ENCODE data around the gene PREB. TPM values are rescaled to one million over a fixed set of nuclear protein-coding genes. Genes with fewer than 3 reads are reported as not detected.
A peak's percentile ranks its signal among the peaks of the same experiment; 100 is the strongest.
"Not testable (repeated sequence)": the region's sequence is repeated elsewhere in the genome, so short reads cannot be mapped to it uniquely, and the experiment has no call there.

PREB gene
- total RNA-seq, 2 experiments from 2014 or later: 12.3 to 12.6 TPM

DNA sequence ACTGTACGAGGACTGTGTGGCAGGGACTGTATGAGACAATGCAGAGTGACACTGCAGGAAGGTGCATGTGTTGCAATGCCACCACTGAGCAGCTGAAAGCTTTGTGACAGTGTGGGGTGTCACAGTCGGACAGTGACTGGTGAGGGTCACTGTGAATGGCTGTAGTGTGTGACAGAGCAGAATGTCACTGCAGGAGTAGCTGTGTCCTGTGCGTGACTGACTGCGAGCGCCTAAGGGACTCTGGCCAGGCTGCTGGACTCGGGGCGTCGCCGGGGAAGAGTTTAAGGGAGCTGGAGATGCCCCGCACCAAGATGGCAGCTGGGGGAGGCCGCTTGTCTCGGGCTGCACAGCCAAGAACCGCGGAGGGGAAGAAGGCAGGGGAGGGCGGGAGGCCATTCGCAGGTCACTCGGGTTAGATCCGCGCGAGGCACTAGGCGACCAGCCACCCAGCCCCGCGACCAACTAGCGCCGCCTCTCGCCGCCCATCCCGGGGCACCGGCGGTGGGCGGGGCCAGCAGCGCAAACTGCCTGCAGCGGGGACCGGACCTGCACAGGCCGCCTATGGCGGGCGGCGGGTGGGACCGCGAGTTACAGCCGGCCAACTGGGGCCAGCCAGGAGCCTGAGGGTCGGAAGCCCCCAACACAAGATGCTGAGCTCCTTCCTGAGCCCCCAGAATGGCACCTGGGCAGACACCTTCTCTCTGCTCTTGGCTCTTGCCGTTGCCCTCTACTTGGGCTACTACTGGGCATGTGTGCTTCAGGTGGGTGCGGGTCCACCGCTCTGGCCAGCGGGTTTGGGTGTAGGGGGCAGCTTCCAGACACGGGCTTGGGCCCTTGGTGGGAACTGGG lies 10.9 kb downstream of the PREB start, which contains the start of gene ABHD1:
TSS of gene ABHD1 (plus strand) at position 514 of the 849 bp plus-strand sequence. CDS start at position 648, 134 bp downstream.
- peak within 1 kb of the TSS; percentile 81 for H3K27ac Mint-ChIP-seq
- Histone ChIP-seq H3K4me1 (ENCODE audit: insufficient read depth, low read length) (peaks cover 22% of the 10 kb centered on the region), H3K4me3 (ENCODE audit: low read length) (peak within 1 kb of the TSS; percentile 78), H3K27ac (ENCODE audit: low read depth in 1 of 2, low read length in 2 of 2) (peak within 1 kb of the TSS in 1 of 2 donors; percentile 52), H3K9me3 (ENCODE audit: control insufficient read depth in 1 of 2, insufficient read depth in 1 of 2, low read length in 2 of 2) (peaks cover 0 to under 1% of the 10 kb centered on the region in 2 experiments), H3K36me3 (ENCODE audit: insufficient read depth, low read length) (no peaks in the 10 kb centered on the region), H3K27me3 (ENCODE audit: control insufficient read depth in 1 of 2, insufficient read depth in 2 of 2, low read length in 2 of 2) (peaks cover 1 to 6% of the 10 kb centered on the region in 2 experiments)
- ChIA-PET CTCF (interaction anchor here (1.5 to 1.9 kb wide), 3 partner anchors 10 to 42 kb away, joined by 5 to 8 read pairs (median 5); partner anchors contain the start of gene PREB), POLR2A (interaction anchor here (0.6 to 3.0 kb wide), 10 partner anchors 8 to 180 kb away, joined by 3 to 56 read pairs (median 6); partner anchors contain the start of genes AGBL5, OST4 and PREB)
- DNase-seq: peak; percentile 23 to 86 (median 58)
- ATAC-seq (ENCODE audit: poor library complexity): peak; percentile 79
- no peaks in the 10 kb centered on the region for H3K9me3 Mint-ChIP-seq
- peaks cover 18% of the 10 kb centered on the region for H3K4me1 Mint-ChIP-seq (ENCODE audit: low read depth)
- TF ChIP-seq, protein P1, sequence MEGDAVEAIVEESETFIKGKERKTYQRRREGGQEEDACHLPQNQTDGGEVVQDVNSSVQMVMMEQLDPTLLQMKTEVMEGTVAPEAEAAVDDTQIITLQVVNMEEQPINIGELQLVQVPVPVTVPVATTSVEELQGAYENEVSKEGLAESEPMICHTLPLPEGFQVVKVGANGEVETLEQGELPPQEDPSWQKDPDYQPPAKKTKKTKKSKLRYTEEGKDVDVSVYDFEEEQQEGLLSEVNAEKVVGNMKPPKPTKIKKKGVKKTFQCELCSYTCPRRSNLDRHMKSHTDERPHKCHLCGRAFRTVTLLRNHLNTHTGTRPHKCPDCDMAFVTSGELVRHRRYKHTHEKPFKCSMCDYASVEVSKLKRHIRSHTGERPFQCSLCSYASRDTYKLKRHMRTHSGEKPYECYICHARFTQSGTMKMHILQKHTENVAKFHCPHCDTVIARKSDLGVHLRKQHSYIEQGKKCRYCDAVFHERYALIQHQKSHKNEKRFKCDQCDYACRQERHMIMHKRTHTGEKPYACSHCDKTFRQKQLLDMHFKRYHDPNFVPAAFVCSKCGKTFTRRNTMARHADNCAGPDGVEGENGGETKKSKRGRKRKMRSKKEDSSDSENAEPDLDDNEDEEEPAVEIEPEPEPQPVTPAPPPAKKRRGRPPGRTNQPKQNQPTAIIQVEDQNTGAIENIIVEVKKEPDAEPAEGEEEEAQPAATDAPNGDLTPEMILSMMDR (IDR thresholded peaks at IDR 0.05): no peak
- H3K27me3 Mint-ChIP-seq: peaks cover 19% of the 10 kb centered on the region
- peak within 1 kb of the TSS; percentile 92 for H3K4me3 Mint-ChIP-seq
- no peaks in the 10 kb centered on the region for H3K36me3 Mint-ChIP-seq (ENCODE audit: low read depth)
- intact Hi-C loops (cut with DNase I, micrococcal nuclease): loop anchor here (1.0 kb wide), 1 partner anchor 11 kb away; the partner anchor contains the start of gene PREB (in 2 of the 2)

DNA sequence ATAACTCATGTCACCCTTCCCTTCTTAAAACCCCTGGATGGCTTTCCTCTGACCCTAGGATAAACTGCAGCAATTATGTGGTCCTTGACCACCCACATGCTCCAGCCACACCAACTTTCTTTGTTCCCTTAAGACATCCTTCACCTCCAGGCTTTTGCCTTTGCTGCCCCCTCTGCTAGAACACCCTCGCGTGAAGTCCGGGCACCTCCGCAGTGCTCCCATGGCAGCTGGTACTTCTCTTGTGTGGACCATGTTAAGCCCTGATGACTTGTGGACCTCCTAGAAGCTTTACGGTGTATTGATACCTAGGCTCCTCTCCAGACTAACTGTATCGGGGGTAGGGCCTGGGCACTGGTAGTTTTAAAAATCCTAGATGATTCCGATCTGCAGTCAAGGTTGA lies 11.6 kb downstream of the PREB start:
- H3K9me3 Mint-ChIP-seq: no peaks in the 10 kb centered on the region
- peak overlapping the region; percentile 92 for H3K4me3 Mint-ChIP-seq
- Histone ChIP-seq H3K36me3 (ENCODE audit: insufficient read depth, low read length) (no peaks in the 10 kb centered on the region), H3K4me1 (ENCODE audit: insufficient read depth, low read length) (peaks cover 26% of the 10 kb centered on the region), H3K27me3 (ENCODE audit: control insufficient read depth in 1 of 2, insufficient read depth in 2 of 2, low read length in 2 of 2) (peaks cover 9 to 13% of the 10 kb centered on the region in 2 experiments), H3K27ac (ENCODE audit: low read depth in 1 of 2, low read length in 2 of 2) (no peak overlapping the region), H3K4me3 (ENCODE audit: low read length) (peak overlapping the region; percentile 78), H3K9me3 (ENCODE audit: control insufficient read depth in 1 of 2, insufficient read depth in 1 of 2, low read length in 2 of 2) (peaks cover 0 to 4% of the 10 kb centered on the region in 2 experiments)
- no peaks in the 10 kb centered on the region for H3K36me3 Mint-ChIP-seq (ENCODE audit: low read depth)
- intact Hi-C loops (cut with DNase I, micrococcal nuclease): loop anchor here (1.0 kb wide), 1 partner anchor 12 kb away; the partner anchor contains the start of gene PREB (in 2 of the 2)
- peaks cover 24% of the 10 kb centered on the region for H3K27me3 Mint-ChIP-seq
- H3K27ac Mint-ChIP-seq: peak overlapping the region; percentile 81
- TF ChIP-seq, protein P1 (IDR thresholded peaks at IDR 0.05): no peak
- no peak for DNase-seq
- ChIA-PET POLR2A (interaction anchor here (1.0 to 3.0 kb wide), 7 partner anchors 12 to 181 kb away, joined by 3 to 56 read pairs (median 6); partner anchors contain the start of genes AGBL5, OST4 and PREB), CTCF (interaction anchor here (1.5 kb wide), 1 partner anchor 11 kb away, joined by 8 read pairs; the partner anchor contains the start of gene PREB)
- no peak for ATAC-seq (ENCODE audit: poor library complexity)
- peaks cover 18% of the 10 kb centered on the region for H3K4me1 Mint-ChIP-seq (ENCODE audit: low read depth)

DNA sequence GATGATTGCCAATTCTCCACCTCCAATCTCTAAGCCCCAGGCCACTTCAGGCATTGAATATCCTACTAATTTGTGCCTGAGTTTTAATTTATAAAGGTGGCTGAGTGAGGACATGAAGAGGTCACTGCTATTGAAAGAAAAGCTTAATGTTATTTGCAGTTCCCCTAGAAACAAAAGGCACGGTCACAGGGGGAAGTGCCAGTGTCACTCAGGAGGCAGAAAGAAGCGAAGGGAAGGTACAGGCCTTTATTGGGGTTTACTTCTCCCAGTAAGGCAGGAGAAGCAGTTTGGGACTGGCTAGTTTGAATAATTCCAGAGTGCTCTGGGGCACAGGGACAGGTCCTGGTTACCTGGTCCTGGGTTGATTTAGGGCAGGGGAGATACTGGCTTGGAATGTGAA lies 12.5 kb downstream of the PREB start:
- DNase-seq (no peak), ATAC-seq (ENCODE audit: poor library complexity) (no peak)
- Histone ChIP-seq H3K36me3 (ENCODE audit: insufficient read depth, low read length) (no peaks in the 10 kb centered on the region), H3K9me3 (ENCODE audit: control insufficient read depth in 1 of 2, insufficient read depth in 1 of 2, low read length in 2 of 2) (peaks cover 0 to 4% of the 10 kb centered on the region in 2 experiments), H3K4me1 (ENCODE audit: insufficient read depth, low read length) (peaks cover 26% of the 10 kb centered on the region), H3K27ac (ENCODE audit: low read depth in 1 of 2, low read length in 2 of 2) (no peak overlapping the region), H3K27me3 (ENCODE audit: control insufficient read depth in 1 of 2, insufficient read depth in 2 of 2, low read length in 2 of 2) (peaks cover 13 to 14% of the 10 kb centered on the region in 2 experiments), H3K4me3 (ENCODE audit: low read length) (no peak overlapping the region)
- Mint-ChIP-seq H3K9me3 (no peaks in the 10 kb centered on the region), H3K36me3 (ENCODE audit: low read depth) (no peaks in the 10 kb centered on the region), H3K4me1 (ENCODE audit: low read depth) (peaks cover 18% of the 10 kb centered on the region), H3K27ac (no peak overlapping the region), H3K4me3 (peak overlapping the region; percentile 46), H3K27me3 (peaks cover 31% of the 10 kb centered on the region)
- TF ChIP-seq, protein P1 (IDR thresholded peaks at IDR 0.05): no peak
- ChIA-PET CTCF (no interaction called here), POLR2A (no interaction called here)
- intact Hi-C loops (cut with DNase I, micrococcal nuclease): no loop called here

DNA sequence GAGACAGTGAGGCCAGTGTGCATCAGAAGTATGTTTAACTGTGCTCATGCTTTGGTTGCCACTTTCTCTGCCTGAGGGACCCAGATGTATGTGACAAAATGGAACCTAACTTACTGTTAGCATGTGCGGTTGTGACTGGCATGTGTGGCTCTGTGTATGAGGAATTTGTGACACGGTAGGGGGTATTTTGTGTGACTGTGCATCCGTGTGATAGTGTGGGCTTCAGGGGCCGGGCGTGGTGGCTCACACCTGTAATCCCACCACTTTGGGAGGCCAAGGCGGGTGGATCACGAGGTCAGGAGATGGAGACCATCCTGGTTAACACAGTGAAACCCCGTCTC lies 15.1 kb downstream of the PREB start:
- H3K9me3 ChIP-seq (ENCODE audit: control insufficient read depth in 1 of 2, insufficient read depth in 1 of 2, low read length in 2 of 2); ATAC-seq (ENCODE audit: poor library complexity); intact Hi-C loops (cut with DNase I, micrococcal nuclease); H3K36me3 ChIP-seq (ENCODE audit: insufficient read depth, low read length); CTCF ChIA-PET; POLR2A ChIA-PET; H3K27ac Mint-ChIP-seq; DNase-seq; H3K36me3 Mint-ChIP-seq (ENCODE audit: low read depth); H3K27ac ChIP-seq (ENCODE audit: low read depth in 1 of 2, low read length in 2 of 2); H3K9me3 Mint-ChIP-seq: not testable (repeated sequence)
- peaks cover 33% of the 10 kb centered on the region for H3K27me3 Mint-ChIP-seq
- H3K27me3 ChIP-seq (ENCODE audit: control insufficient read depth in 1 of 2, insufficient read depth in 2 of 2, low read length in 2 of 2): peaks cover 13 to 14% of the 10 kb centered on the region in 2 experiments
- H3K4me3 Mint-ChIP-seq: peak overlapping the region; percentile 81
- peaks cover 18% of the 10 kb centered on the region for H3K4me1 Mint-ChIP-seq (ENCODE audit: low read depth)
- H3K4me1 ChIP-seq (ENCODE audit: insufficient read depth, low read length): peaks cover 26% of the 10 kb centered on the region
- H3K4me3 ChIP-seq (ENCODE audit: low read length): peak overlapping the region; percentile 24
